ENCODE measurements around the gene CIT.
"Not testable (repeated sequence)": the region's sequence is repeated elsewhere in the genome, so short reads cannot be mapped to it uniquely, and the experiment has no call there.

CIT gene

DNA sequence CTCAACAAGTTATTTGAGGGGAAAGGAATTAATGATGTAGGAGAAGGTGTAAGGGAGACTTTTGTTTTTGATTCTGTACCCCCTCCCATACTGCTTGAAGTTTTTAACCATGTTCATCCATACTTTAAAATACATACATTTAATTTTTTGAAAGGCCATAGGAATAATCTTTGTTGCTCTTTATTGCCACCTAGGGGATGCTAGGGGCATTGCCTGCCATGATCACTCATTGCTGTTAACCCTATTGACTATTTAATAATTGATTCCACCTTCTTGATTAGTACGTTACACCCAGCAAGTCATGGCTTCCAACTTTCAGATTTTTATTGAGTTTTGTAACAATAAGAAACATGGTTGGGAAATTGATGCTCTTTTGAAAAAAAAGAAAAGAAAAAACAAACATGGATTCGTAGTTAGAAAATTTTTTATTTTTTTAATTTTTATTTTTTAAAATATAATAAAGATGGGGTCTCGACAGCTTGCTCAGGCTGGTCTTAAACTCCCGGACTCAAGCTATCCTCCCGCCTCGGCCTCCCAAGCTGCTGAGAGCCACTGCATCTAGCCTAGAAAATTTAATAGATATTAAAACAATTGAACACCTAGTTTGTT lies 217.7 kb downstream of the CIT start:
- in situ Hi-C loops (cut with MboI; ENCODE audit: low sequenced_read_pairs), result no loop called here

- in situ Hi-C loops (cut with MboI; ENCODE audit: low sequenced_read_pairs), result not testable (repeated sequence)
These were observed 219.0 kb downstream of the CIT start for GRCh38 chr12:119658166-119658565.

DNA sequence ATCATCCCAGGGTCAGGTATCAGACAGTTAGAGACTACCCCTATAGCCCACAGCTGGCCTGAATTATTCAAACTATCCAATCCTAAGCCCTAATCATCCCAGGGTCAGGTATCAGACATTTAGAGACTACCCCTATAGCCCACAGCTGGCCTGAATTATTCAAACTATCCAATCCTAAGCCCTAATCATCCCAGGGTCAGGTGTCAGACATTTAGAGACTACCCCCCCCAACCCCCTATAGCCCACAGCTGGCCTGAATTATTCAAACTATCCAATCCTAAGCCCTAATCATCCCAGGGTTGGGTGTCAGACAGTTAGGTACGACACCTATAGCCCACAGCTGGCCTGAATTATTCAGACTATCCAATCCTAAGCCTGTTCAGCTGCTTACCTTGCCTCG lies 220.1 kb downstream of the CIT start:
- in situ Hi-C loops (cut with MboI; ENCODE audit: low sequenced_read_pairs), result not testable (repeated sequence)

- in situ Hi-C loops (cut with MboI; ENCODE audit: low sequenced_read_pairs), result no loop called here
These were observed 224.5 kb downstream of the CIT start for GRCh38 chr12:119652665-119653064.

DNA sequence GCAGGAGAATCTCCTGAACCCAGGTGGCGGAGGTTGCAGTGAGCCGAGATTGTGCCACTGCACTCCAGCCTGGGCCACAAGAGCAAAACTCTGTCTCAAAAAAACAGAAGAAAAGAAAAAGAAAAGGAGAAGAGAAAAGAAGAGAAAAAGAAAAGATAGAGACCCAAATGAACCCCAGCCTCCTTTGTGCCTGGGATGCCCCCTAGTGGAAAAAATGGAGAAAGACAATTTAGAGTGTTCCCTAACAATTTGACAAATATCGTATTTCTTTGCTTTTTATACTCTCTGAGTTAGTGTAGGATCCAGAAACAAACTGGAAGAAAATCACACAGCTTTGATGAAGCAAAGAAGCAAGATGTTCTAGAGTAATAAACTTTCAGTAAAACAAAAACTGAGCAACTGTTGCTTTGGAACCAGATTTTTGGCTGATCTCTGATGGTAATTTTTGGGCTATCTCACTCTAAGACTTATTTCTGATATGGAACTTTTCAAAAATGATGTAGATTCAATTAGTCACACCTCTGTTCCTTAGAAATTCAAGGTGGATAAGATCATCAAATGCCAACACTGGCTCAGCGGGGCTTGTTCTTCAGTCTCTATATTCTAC lies 227.8 kb downstream of the CIT start:
- in situ Hi-C loops (cut with MboI; ENCODE audit: low sequenced_read_pairs), result no loop called here

DNA sequence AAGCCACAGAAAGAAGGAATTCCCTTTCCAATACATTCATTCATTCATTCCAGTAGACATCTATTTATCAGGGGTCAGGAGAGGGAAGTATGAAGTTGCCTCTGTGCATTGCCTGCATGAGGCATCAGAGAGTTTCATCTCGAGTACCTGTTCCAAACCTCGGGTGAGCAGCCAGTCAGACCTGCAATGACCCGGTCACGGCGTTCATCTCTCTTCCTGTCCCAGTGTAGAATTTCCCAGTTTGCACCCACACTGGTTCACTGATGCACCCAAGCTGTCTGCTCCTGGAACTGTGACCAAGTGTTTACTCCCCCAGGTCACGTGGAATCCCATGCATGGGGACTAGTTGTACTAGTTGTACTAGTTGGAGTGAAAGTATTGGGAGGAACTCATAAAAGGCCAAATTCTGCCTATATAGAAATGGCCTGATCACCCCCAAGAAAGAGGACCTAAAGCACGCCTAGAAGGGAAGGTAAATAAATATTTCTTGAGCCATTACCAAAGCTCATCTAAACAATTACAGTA lies 231.5 kb downstream of the CIT start:
- in situ Hi-C loops (cut with MboI; ENCODE audit: low sequenced_read_pairs), result no loop called here

DNA sequence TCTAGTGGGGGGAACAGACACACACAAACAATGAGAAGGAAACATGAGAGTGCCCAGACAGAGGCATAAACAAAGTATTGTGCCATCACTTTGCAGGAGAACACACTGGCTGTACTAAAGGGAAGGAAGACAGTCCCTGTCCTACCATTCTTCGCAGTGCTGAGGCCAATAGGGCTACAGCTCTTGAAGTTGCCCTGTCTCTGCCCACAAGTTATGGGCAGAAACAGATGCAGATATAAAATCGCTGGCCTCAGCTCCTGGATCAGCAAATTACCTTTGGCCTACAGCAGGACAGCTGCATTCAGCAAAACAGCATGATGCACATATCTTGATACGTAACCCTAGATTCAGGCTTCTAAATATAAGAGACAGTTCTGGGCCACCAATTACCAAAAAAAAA lies 232.2 kb downstream of the CIT start:
- in situ Hi-C loops (cut with MboI; ENCODE audit: low sequenced_read_pairs), result no loop called here

DNA sequence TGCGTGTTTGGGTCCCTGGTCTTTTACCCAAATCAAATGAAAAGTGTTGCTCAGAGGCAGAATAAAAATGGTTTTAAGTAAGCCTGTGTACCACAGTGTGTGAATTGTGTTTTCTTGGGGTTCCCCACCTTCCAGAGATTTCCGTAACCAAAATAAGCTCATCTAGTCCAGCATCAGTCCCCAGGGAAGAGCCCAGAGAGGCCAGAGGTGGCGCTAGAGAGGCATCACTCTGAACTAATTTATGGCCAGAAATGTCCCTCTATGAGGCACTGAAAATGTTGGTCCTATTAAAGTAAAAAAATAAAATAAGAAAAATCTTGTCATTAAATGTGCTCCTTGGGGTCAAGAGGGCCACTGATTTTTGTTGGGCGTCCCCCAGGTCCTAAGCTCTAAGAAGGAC lies 234.1 kb downstream of the CIT start:
- in situ Hi-C loops (cut with MboI; ENCODE audit: low sequenced_read_pairs), result no loop called here

Data from HL-60/S4 treated with retinoic acid at 250 ng/mL for 4 days and 3 days (cell line).